HepG2 (cell line): ENCODE results near the gene HDAC4.

Experiments used
- MXI1 ChIP-seq: IDR thresholded peaks from 3 replicates; pipeline ENCODE4 v1.6.1; 2012; ENCODE audit warnings: low read depth, low read length, inconsistent platforms, borderline replicate concordance
- POLR2A ChIP-seq, 2 experiments: IDR thresholded peaks; 2 replicates each; pipeline ENCODE4 v1.6.1; 2011; ENCODE audit warnings: low read depth in 2 of 2, low read length in 2 of 2, mild to moderate bottlenecking in 1 of 2, moderate library complexity in 1 of 2; ENCODE audit not compliant: insufficient read depth in 1 of 2
- SETDB1 ChIP-seq: sonication (generic); formaldehyde crosslinking; IDR thresholded peaks from 2 replicates; pipeline ENCODE4 v1.5.1; 2020; ENCODE audit warnings: missing genetic modification reagents, mild to moderate bottlenecking, borderline replicate concordance
- SIN3A ChIP-seq: IDR thresholded peaks from 2 replicates; pipeline ENCODE4 v1.6.1; 2011; ENCODE audit warnings: low read depth, mild to moderate bottlenecking, control low read depth, low read length, borderline replicate concordance
- ZBTB21 ChIP-seq: sonication (generic); formaldehyde crosslinking; IDR thresholded peaks from 2 replicates; pipeline ENCODE4 v1.4.0; 2020; ENCODE audit warnings: missing genetic modification reagents
- ZFX ChIP-seq: sonication (generic); formaldehyde crosslinking; IDR thresholded peaks from 2 replicates; pipeline ENCODE4 v1.4.0; 2020; ENCODE audit warnings: mild to moderate bottlenecking, low read depth, missing genetic modification reagents, moderate library complexity
- TF ChIP-seq, protein P1 (sequence below), 2 experiments: IDR thresholded peaks; 2 replicates each; pipeline ENCODE4 v1.6.1; 2011 to 2012; ENCODE audit warnings: low read length in 2 of 2, borderline replicate concordance in 1 of 2, low read depth in 1 of 2, mild to moderate bottlenecking in 1 of 2, moderate library complexity in 1 of 2
- TF ChIP-seq, protein P2 (sequence below): sonication (generic); formaldehyde crosslinking; IDR thresholded peaks from 2 replicates; pipeline ENCODE4 v1.5.0; 2020; ENCODE audit warnings: mild to moderate bottlenecking, missing genetic modification reagents, moderate library complexity
- TF ChIP-seq, protein P3 (sequence below), 2 experiments: sonication (generic) in 1 of 2; formaldehyde crosslinking in 1 of 2; IDR thresholded peaks; 2 replicates each; pipeline versions ENCODE4 v1.5.1 to v1.6.1; 2011 to 2020; ENCODE audit warnings: borderline replicate concordance in 1 of 2, low read depth in 1 of 2, low read length in 1 of 2, mild to moderate bottlenecking in 1 of 2, missing genetic modification reagents in 1 of 2, moderate library complexity in 1 of 2

DNA sequence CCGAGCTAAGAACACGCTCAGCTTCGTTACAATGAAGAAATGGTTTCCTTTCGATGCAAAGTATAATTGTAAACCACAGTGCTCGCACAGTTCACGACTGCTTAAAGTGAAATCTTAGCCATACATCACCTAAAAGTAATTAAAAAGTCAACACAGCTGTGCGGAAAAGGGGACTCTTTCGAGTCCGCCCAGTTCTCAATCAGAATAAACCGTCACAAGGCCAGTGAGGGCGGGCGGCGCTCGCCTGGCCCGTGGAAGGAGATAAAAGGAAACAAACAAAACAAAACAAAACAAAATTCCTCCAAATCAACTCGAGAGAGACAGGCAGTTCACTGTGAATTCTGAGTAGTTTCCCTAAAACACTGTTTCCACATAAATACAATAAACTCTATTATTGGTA, 352.1 kb downstream of the HDAC4 start:
- TF ChIP-seq SETDB1 (CRISPR knock-in tag), result no peak
- TF ChIP-seq ZBTB21 (CRISPR knock-in tag), result no peak
- TF ChIP-seq, protein P1, sequence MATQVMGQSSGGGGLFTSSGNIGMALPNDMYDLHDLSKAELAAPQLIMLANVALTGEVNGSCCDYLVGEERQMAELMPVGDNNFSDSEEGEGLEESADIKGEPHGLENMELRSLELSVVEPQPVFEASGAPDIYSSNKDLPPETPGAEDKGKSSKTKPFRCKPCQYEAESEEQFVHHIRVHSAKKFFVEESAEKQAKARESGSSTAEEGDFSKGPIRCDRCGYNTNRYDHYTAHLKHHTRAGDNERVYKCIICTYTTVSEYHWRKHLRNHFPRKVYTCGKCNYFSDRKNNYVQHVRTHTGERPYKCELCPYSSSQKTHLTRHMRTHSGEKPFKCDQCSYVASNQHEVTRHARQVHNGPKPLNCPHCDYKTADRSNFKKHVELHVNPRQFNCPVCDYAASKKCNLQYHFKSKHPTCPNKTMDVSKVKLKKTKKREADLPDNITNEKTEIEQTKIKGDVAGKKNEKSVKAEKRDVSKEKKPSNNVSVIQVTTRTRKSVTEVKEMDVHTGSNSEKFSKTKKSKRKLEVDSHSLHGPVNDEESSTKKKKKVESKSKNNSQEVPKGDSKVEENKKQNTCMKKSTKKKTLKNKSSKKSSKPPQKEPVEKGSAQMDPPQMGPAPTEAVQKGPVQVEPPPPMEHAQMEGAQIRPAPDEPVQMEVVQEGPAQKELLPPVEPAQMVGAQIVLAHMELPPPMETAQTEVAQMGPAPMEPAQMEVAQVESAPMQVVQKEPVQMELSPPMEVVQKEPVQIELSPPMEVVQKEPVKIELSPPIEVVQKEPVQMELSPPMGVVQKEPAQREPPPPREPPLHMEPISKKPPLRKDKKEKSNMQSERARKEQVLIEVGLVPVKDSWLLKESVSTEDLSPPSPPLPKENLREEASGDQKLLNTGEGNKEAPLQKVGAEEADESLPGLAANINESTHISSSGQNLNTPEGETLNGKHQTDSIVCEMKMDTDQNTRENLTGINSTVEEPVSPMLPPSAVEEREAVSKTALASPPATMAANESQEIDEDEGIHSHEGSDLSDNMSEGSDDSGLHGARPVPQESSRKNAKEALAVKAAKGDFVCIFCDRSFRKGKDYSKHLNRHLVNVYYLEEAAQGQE (IDR thresholded peaks at IDR 0.05; ENCODE audit: borderline replicate concordance in 1 of 2, low read depth in 1 of 2, low read length in 2 of 2), result no peak
- TF ChIP-seq, protein P2, sequence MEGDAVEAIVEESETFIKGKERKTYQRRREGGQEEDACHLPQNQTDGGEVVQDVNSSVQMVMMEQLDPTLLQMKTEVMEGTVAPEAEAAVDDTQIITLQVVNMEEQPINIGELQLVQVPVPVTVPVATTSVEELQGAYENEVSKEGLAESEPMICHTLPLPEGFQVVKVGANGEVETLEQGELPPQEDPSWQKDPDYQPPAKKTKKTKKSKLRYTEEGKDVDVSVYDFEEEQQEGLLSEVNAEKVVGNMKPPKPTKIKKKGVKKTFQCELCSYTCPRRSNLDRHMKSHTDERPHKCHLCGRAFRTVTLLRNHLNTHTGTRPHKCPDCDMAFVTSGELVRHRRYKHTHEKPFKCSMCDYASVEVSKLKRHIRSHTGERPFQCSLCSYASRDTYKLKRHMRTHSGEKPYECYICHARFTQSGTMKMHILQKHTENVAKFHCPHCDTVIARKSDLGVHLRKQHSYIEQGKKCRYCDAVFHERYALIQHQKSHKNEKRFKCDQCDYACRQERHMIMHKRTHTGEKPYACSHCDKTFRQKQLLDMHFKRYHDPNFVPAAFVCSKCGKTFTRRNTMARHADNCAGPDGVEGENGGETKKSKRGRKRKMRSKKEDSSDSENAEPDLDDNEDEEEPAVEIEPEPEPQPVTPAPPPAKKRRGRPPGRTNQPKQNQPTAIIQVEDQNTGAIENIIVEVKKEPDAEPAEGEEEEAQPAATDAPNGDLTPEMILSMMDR (CRISPR knock-in tag), result no peak
- no peak for TF ChIP-seq ZFX (CRISPR knock-in tag)
- no peak for TF ChIP-seq POLR2A (IDR thresholded peaks at IDR 0.05; ENCODE audit: insufficient read depth in 1 of 2, low read depth in 2 of 2, low read length in 2 of 2)
- TF ChIP-seq MXI1, result no peak
- TF ChIP-seq SIN3A, result no peak
- TF ChIP-seq, protein P3, sequence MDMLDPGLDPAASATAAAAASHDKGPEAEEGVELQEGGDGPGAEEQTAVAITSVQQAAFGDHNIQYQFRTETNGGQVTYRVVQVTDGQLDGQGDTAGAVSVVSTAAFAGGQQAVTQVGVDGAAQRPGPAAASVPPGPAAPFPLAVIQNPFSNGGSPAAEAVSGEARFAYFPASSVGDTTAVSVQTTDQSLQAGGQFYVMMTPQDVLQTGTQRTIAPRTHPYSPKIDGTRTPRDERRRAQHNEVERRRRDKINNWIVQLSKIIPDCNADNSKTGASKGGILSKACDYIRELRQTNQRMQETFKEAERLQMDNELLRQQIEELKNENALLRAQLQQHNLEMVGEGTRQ (IDR thresholded peaks at IDR 0.05; ENCODE audit: low read depth, low read length), result no peak
- TF ChIP-seq, protein P3 (CRISPR knock-in tag; IDR thresholded peaks at IDR 0.05; ENCODE audit: borderline replicate concordance), result no peak
